Central memory CD4-positive, alpha-beta T cell (primary cell): ENCODE measurements around the gene ZNF354C.

Experiments used
- DNase-seq: peaks from one replicate; pipeline ENCODE4 v3.0.0; 2022

ZNF354C gene

GRCh38 chr5:179127136-179128040 lies 67.2 kb downstream of the ZNF354C start:
- DNase-seq, result no peak

GRCh38 chr5:179128041-179128365 lies 67.8 kb downstream of the ZNF354C start:
- no peak for DNase-seq

GRCh38 chr5:179128976-179129375 lies 68.8 kb downstream of the ZNF354C start:
- no peak for DNase-seq

GRCh38 chr5:179129607-179130071 lies 69.5 kb downstream of the ZNF354C start:
- no peak for DNase-seq

- DNase-seq, result no peak
Observed at GRCh38 chr5:179130101-179130681, 70.0 kb downstream of the ZNF354C start.

- DNase-seq, result no peak
Observed at GRCh38 chr5:179131321-179131835, 71.2 kb downstream of the ZNF354C start.

- DNase-seq, result no peak
Observed at GRCh38 chr5:179131886-179132585, 71.9 kb downstream of the ZNF354C start.

- DNase-seq, result no peak
Observed at GRCh38 chr5:179132586-179133355, 72.6 kb downstream of the ZNF354C start.
